Coronary artery (tissue), 2 donors: ENCODE results near the gene MED7.
A peak's percentile ranks its signal among the peaks of the same experiment; 100 is the strongest.

Experiments used
- DNase-seq: peaks from one replicate; pipeline ENCODE4 v3.0.0-alpha.2; 2017; ENCODE audit warnings: low spot score
- H3K27ac ChIP-seq, 2 donors: fragments of 200-600 bp; sonication (generic); one replicate each; pipeline ENCODE4 v1.5.1; 2016 to 2019
- H3K4me3 ChIP-seq: fragments of 200-600 bp; sonication (generic); 2 replicates; pipeline ENCODE4 v1.5.1; 2016; ENCODE audit warnings: mild to moderate bottlenecking, moderate library complexity
- TF ChIP-seq, protein P1 (sequence below): fragments of 200-600 bp; sonication (generic); IDR thresholded peaks from one replicate; pipeline ENCODE4 v1.5.1; 2019; ENCODE audit warnings: antibody characterized with exemption

The MED7 gene

DNA sequence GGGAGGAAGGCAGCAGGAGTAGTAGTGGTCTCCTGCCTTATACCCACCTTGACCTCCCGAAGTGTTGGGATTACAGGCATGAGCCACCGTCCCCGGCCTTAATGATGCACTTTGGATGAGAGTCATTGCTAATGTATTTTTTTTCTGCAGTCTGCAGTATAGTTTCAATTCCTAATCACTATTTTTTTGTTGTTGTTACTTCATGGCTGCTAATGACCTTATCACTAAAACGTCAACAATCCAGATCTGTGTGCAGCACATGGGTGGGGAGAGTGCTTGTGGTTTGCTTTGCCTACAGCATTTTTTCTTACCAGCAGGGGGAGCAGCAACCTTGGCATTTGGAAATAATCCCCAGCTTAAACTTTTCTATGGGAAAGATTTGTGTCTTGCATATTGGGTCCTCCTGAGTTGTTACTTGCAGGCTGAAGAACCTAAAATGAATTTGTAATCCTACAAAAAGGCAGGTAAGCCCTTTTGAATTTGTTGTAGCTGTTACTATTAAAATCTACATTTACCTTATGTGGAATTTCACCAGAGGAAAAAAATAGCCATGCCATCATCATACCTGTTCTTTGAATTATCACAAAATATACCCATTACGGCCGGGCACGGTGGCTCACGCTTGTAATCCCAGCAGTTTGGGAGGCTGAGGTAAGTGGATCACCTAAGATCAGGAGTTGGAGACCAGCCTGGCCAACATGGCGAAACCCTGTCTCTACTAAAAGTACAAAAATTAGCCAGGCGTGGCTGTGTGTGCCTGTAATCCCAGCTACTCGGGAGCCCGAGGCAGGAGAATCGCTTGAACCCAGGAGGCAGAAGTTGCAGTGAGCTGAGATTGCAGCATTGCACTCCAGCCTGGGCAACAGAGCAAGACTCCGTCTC is 6.3 kb upstream of the MED7 start:
- TF ChIP-seq, protein P1, sequence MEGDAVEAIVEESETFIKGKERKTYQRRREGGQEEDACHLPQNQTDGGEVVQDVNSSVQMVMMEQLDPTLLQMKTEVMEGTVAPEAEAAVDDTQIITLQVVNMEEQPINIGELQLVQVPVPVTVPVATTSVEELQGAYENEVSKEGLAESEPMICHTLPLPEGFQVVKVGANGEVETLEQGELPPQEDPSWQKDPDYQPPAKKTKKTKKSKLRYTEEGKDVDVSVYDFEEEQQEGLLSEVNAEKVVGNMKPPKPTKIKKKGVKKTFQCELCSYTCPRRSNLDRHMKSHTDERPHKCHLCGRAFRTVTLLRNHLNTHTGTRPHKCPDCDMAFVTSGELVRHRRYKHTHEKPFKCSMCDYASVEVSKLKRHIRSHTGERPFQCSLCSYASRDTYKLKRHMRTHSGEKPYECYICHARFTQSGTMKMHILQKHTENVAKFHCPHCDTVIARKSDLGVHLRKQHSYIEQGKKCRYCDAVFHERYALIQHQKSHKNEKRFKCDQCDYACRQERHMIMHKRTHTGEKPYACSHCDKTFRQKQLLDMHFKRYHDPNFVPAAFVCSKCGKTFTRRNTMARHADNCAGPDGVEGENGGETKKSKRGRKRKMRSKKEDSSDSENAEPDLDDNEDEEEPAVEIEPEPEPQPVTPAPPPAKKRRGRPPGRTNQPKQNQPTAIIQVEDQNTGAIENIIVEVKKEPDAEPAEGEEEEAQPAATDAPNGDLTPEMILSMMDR: peak; percentile 60
- Histone ChIP-seq H3K4me3 (peak overlapping the region; percentile 19), H3K27ac (peak overlapping the region in 1 of 2 donors; percentile 46)
- no peak for DNase-seq

DNA sequence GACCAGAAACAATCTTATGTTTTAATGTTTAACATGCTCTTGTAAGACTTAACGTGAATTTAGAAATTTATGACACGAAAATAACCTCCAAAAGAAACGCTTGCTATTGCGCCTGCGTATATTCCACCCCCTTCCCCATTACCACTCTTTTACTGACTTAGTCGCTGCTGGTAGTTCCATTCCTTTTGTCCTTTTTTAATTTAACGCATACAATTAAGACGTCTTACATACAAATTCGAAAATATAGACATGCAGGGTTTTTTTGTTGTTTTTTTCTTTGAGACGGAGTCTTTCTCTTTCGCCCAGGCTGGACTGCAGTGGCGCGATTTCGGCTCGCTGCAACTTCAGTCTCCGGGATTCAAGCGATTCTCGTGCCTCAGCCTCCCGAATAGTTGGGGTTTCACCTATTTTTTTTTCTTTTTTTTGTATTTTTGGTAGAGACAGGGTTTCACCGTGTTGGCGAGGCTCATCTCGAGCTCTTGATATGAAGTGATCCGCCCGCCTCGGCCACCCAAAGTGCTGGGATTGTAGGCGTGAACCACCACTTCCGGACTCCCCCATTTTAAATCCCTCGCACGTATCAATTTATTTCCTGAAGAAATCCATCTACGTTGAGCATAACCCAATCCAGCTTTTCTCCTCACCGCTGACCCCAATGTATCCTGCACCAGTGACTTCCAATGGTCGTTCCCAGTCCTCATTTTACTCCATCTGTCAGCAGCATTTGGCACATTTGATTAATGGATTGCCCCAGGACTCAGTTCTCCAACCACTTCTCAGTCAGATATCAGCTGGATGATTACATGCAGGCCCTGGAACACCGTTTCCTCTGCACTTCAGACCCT is 684 bp upstream of the MED7 start:
- no peak for DNase-seq
- peak overlapping the region; percentile 83 for H3K4me3 ChIP-seq
- peak overlapping the region; percentile 87 to 91 for H3K27ac ChIP-seq
- TF ChIP-seq, protein P1: no peak

DNA sequence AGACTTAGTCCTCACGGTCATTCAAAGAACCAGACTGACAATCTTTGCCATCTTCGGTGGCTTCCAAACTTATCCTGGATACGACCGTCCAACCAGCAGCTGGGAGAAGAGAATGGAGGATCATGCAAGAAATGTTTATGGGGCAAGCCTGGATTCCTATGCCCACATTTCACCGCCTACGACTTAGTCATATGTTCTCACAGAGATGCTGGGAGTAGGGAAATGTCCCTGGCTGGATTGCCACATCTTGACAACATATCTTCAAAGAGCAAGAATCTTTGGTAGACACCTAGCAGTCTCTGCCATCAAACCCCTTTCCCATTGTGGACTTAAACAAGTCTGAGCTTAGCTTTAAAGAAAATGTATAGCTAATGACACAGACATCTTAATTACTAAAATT is 5.0 kb downstream of the MED7 start:
- DNase-seq: no peak
- TF ChIP-seq, protein P1: no peak
- H3K27ac ChIP-seq: no peak overlapping the region

DNA sequence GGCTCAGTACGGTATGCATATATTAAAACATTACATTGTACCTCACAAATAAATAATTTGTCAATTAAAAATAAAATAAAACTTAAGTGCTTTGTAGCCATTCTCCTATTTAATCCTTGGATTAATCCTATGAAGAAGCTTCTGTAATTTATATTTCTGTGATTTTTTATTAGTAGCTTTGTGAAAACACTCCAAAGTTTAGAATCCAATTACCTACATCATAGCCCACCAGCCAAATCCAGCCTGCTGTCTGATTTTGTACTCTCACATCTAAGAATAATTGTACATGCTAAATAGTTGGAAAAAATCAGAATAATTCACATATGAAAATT is 10.4 kb downstream of the MED7 start:
- H3K27ac ChIP-seq: no peak overlapping the region
- DNase-seq: no peak
- TF ChIP-seq, protein P1: no peak
- no peak overlapping the region for H3K4me3 ChIP-seq

More for the DNA sequence above, 5.0 kb downstream of the MED7 start:
- H3K4me3 ChIP-seq: no peak overlapping the region

DNA sequence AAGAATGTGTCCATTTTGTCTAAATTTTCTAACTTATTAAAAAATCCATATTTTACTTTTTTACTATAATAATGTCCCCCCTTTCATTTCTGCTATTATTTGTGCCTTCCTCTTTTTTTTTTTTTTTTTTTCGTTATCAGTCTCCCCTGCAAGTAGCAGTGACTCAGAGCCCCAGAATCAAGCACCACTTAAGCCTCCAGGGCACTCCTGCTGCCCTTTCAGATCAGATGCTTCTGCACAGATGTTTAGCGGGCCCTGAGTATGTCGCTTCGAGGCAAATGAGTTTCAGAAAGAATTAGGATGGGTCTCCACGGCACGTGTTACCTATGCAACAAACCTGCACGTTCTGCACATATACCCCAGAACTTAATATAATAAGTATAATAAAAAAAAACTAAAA is 11.7 kb downstream of the MED7 start:
- Histone ChIP-seq H3K27ac (no peak overlapping the region), H3K4me3 (no peak overlapping the region)
- DNase-seq: no peak
- TF ChIP-seq, protein P1: no peak

DNA sequence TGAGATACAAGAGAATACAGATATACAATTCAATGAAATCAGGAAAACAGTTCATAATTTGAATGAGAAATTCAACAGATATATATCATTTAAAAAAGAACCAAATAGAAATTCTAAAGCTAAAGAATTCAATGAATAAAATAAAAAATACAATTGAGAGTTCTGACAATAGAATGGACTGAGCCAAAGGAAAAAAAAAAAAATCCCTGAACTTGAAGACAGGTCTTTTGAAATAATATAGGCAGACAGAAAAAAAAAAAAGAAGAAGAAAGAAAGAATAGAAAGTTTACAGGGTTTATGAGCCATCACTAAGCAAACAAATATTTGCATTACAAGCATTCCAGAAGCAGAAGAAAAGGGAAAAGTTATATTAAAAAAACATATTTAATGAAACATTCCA is 21.0 kb downstream of the MED7 start:
- TF ChIP-seq, protein P1: no peak
- H3K4me3 ChIP-seq: no peak overlapping the region
- no peak for DNase-seq
- H3K27ac ChIP-seq: no peak overlapping the region
